K562 (cell line): Measurements from ENCODE around the gene WWOX. TPM values are rescaled to one million over a fixed set of nuclear protein-coding genes. Genes with fewer than 3 reads are reported as not detected.

ENCODE experiments used
- ATAC-seq: fragments of 200-7000 bp; cut with Tn5 transposase; 3 replicates; pipeline ENCODE4 v1.9.1; 2020; ENCODE audit warnings: moderate library complexity
- BruUV-seq: library from RNA; stranded (reverse); fragments of 400-500 nt; replicated peaks from 2 replicates; lab custom pipeline; 2021; lab: Mats Ljungman, UMichigan
- CTCF ChIA-PET: fragments of 300-600 bp; formaldehyde crosslinking; extraction: SDS; loops from one replicate; lab custom pipeline; 2021; ENCODE audit warnings: low intra/inter-chr PET ratio; lab: Yijun Ruan, JAX
- POLR2A ChIA-PET: fragments of 300-600, 350-650 bp; sonication (Branson Sonifier 250); formaldehyde crosslinking; extraction: SDS; loops from one replicate; lab custom pipeline; 2021; ENCODE audit warnings: antibody characterized with exemption, inconsistent platforms; lab: Yijun Ruan, JAX
- DNase-seq, 4 experiments: peaks; one replicate each; pipeline versions ENCODE4 v3.0.0 to v3.0.0-alpha.2; 2011 to 2018; ENCODE audit warnings: low spot score in 3 of 4, mixed read lengths in 3 of 4; ENCODE audit errors: extremely low read depth in 1 of 4
- FAIRE-seq: peaks from 2 replicates; lab custom pipeline; 2011; peaks lifted over from hg19 to GRCh38; lab: Jason Lieb, UNC
- H2AFZ ChIP-seq: 2 replicates; pipeline ENCODE4 v1.6.0; 2011; ENCODE audit warnings: low read depth, low read length, control low read depth, inconsistent platforms
- H3K27ac ChIP-seq: fragments of 200-600 bp; 3 replicates; pipeline ENCODE4 v1.8.0; 2011; ENCODE audit warnings: low read depth, mild to moderate bottlenecking, control low read depth, inconsistent platforms, low read length, moderate library complexity, mixed read lengths; ENCODE audit errors: extremely low read depth
- H3K27me3 ChIP-seq, 2 experiments: fragments of 300-600 bp in 1 of 2; 2 replicates in 1 of 2; 3 replicates in 1 of 2; pipeline versions ENCODE4 v1.6.0 to v1.8.0; 2011; ENCODE audit warnings: inconsistent platforms in 2 of 2, low read length in 2 of 2, mild to moderate bottlenecking in 1 of 2, mixed read lengths in 1 of 2, moderate library complexity in 1 of 2; ENCODE audit not compliant: control insufficient read depth in 2 of 2, insufficient read depth in 2 of 2
- H3K36me3 ChIP-seq: fragments of 300-600 bp; 3 replicates; pipeline ENCODE4 v1.8.0; 2011; ENCODE audit warnings: mild to moderate bottlenecking, low read length, inconsistent platforms; ENCODE audit not compliant: control insufficient read depth, insufficient read depth
- H3K4me1 ChIP-seq, 2 experiments: fragments of 200-600 bp in 1 of 2; replicated peaks in 1 of 2; 2 replicates in 1 of 2; 3 replicates in 1 of 2; pipeline versions ENCODE4 v1.5.1 to v1.8.0; 2011; ENCODE audit warnings: inconsistent platforms in 2 of 2, low read length in 2 of 2, mild to moderate bottlenecking in 1 of 2, mixed read lengths in 1 of 2, moderate library complexity in 1 of 2; ENCODE audit not compliant: control insufficient read depth in 2 of 2, insufficient read depth in 2 of 2
- H3K4me2 ChIP-seq: 2 replicates; pipeline ENCODE4 v1.6.1; 2011; ENCODE audit warnings: low read length, control low read depth, inconsistent platforms, mixed read lengths; ENCODE audit not compliant: insufficient read depth
- H3K4me3 ChIP-seq: fragments of 200-600 bp; sonication (generic), shearing (Covaris generic); 2 replicates; pipeline ENCODE4 v1.5.1; 2016; ENCODE audit warnings: control low read depth, inconsistent platforms
- H3K79me2 ChIP-seq: fragments of 200-600 bp; 3 replicates; pipeline ENCODE4 v1.8.0; 2011; ENCODE audit warnings: low read length, inconsistent platforms; ENCODE audit not compliant: control insufficient read depth, insufficient read depth
- H3K9ac ChIP-seq, 2 experiments: 2 replicates each; pipeline versions ENCODE4 v1.6.0 to v1.6.1; 2011; ENCODE audit warnings: low read depth in 2 of 2, low read length in 2 of 2, control low read depth in 1 of 2, inconsistent platforms in 1 of 2, mild to moderate bottlenecking in 1 of 2, mixed read lengths in 1 of 2; ENCODE audit not compliant: insufficient read depth in 1 of 2
- H3K9me1 ChIP-seq: one replicate; pipeline ENCODE4 v1.6.0; 2011; ENCODE audit warnings: inconsistent platforms, mild to moderate bottlenecking, low read length, moderate library complexity; ENCODE audit not compliant: control insufficient read depth, insufficient read depth
- H3K9me3 ChIP-seq: replicated peaks from 2 replicates; pipeline ENCODE4 v1.5.1; 2011; ENCODE audit warnings: low read depth, low read length, inconsistent platforms; ENCODE audit not compliant: control insufficient read depth, insufficient read depth
- H4K20me1 ChIP-seq: replicated peaks from 2 replicates; pipeline ENCODE4 v1.6.1; 2011; ENCODE audit warnings: low read length, inconsistent platforms, mixed read lengths; ENCODE audit not compliant: control insufficient read depth, insufficient read depth
- FUS ChIP-seq: fragments of 200-400 bp; formaldehyde crosslinking; optimal IDR thresholded peaks from 2 replicates; pipeline ENCODE3; 2017; ENCODE audit warnings: low read depth, low read length
- HBP1 ChIP-seq: fragments of 450-650 bp; formaldehyde crosslinking; IDR thresholded peaks from 2 replicates; pipeline ENCODE4 v1.4.0; 2022; ENCODE audit warnings: missing genetic modification characterization
- NRF1 ChIP-seq, 2 experiments: fragments of 450-650 bp; IDR thresholded peaks in 1 of 2; conservative IDR thresholded peaks in 1 of 2; 2 replicates each; pipeline ENCODE4 v1.6.1; 2014; ENCODE audit warnings: mild to moderate bottlenecking in 2 of 2
- PRPF4 ChIP-seq: fragments of 200-400 bp; formaldehyde crosslinking; IDR thresholded peaks from one replicate; pipeline ENCODE4 v1.6.1; 2017; ENCODE audit warnings: low read length, low read depth, mild to moderate bottlenecking; ENCODE audit not compliant: insufficient read depth, poor library complexity, severe bottlenecking
- RBBP5 ChIP-seq: fragments of 200-600 bp; sonication (generic); IDR thresholded peaks from 2 replicates; pipeline ENCODE4 v1.6.1; 2012; ENCODE audit warnings: borderline replicate concordance, mild to moderate bottlenecking, low read length, control low read depth, inconsistent platforms; ENCODE audit not compliant: insufficient read depth, poor library complexity, severe bottlenecking
- RFX5 ChIP-seq: IDR thresholded peaks from 2 replicates; pipeline ENCODE4 v1.6.1; 2011; ENCODE audit warnings: low read depth, mild to moderate bottlenecking, improper control_type of control experiment, low read length
- TCF7 ChIP-seq: sonication (generic); IDR thresholded peaks from 2 replicates; pipeline ENCODE4 v1.6.1; 2016; ENCODE audit warnings: antibody characterized with exemption, borderline replicate concordance
- TEAD2 ChIP-seq: fragments of 450-650 bp; IDR thresholded peaks from 2 replicates; pipeline ENCODE4 v1.6.1; 2016; ENCODE audit warnings: missing genetic modification characterization, control low read depth, missing compliant biosample characterization
- ZNF274 ChIP-seq: IDR thresholded peaks from 2 replicates; pipeline ENCODE4 v1.6.1; 2011; ENCODE audit warnings: low read depth, mild to moderate bottlenecking, low read length, moderate library complexity, borderline replicate concordance
- ZNF316 ChIP-seq: fragments of 450-650 bp; IDR thresholded peaks from 2 replicates; pipeline ENCODE4 v1.6.1; 2016
- ZNF785 ChIP-seq: fragments of 250-450 bp; sonication (Bioruptor Pico); IDR thresholded peaks from 2 replicates; pipeline ENCODE4 v1.4.0; 2020; ENCODE audit warnings: mild to moderate bottlenecking
- WGBS: fragments of 100-300 bp; shearing (Covaris generic); methylation state at CpG from one replicate; pipeline ENCODE4 v1.1.6; 2016; ENCODE audit warnings: low coverage, mixed read lengths; ENCODE audit not compliant: insufficient coverage; ENCODE audit errors: missing lambda C conversion rate; 5-methylcytosine and 5-hydroxymethylcytosine counted together
- in situ Hi-C: fragments of 300-500 bp; cut with MboI; formaldehyde crosslinking; loops from 4 replicates; pipeline ENCODE4 v1.15.0; 2018; ENCODE audit warnings: inconsistent platforms, mixed read lengths
- intact Hi-C: fragments of 100-400 bp; cut with micrococcal nuclease; formaldehyde crosslinking; loops from 2 replicates; pipeline ENCODE4 v1.14.2; 2022
- polyA plus RNA-seq, 8 experiments: library from polyadenylated mRNA; depleted of rRNA in 4 of 8; stranded (reverse) in 5 of 8; unstranded in 3 of 8; fragments of >200 nt; fragmentation: Nextera tagmentation in 2 of 8; fragmentation: Illumina TruSeq in 1 of 8; extraction: Ambion mirVana in 2 of 8; extraction: Trizol in 1 of 8; gene quantifications; 2 replicates each; pipeline versions ENCODE4 v1.2.1 to v1.2.3, GENCODE V29; 2011 to 2014; ENCODE audit warnings: inconsistent platforms in 1 of 8, missing spikeins in 1 of 8
- total RNA-seq, 7 experiments: library from RNA; depleted of rRNA in 6 of 7; stranded (reverse); fragments of >200 nt in 6 of 7; fragmentation: Illumina TruSeq in 2 of 7; extraction: Trizol in 2 of 7; gene quantifications; 2 replicates each; pipeline versions ENCODE4 v1.2.1 to v1.2.3, GENCODE V29; 2011 to 2021; ENCODE audit warnings: low replicate concordance in 1 of 7
- TF ChIP-seq, protein P1 (sequence below): fragments of 250-450 bp; sonication (Bioruptor Pico); IDR thresholded peaks from 2 replicates; pipeline ENCODE4 v1.9.0; 2021; ENCODE audit warnings: mild to moderate bottlenecking, inconsistent platforms

The WWOX gene
- total and polyA plus RNA-seq, 9 of the 15 experiments (the other 6 are each of a cell fraction or from before 2014, with no cell fraction given), result 1.6 to 22.7 (median 8.1) TPM

DNA sequence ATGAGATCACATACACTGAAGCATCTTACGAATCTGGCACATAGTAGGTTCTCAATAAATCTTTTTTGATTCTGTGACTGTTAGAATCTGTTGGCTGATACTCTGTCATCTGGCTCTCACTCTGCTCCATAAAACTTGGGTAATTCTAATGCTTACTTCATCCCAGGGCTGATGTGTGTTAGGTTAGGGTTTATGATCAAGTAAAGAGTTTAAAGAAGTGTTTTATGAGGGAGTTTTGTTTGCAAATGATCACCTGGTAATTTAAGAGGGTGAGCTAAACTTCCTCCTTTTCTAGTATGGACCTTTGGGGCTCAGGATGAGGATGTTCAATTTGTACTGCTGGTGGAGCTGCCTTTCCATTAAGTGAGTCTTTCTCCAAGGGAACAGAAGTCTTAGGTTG lies 364.1 kb downstream of the WWOX start:
- ChIA-PET POLR2A (interaction anchor here (1.2 kb wide), 1 partner anchor 14 kb away, joined by 3 read pairs; no protein-coding TSS in a partner anchor), CTCF (no interaction called here)
- intact Hi-C loops (loop anchor here (10.0 kb wide), 1 partner anchor 229 kb away; no protein-coding TSS in a partner anchor), in situ Hi-C loops (no loop called here)
- Histone ChIP-seq H3K4me2 (no peak overlapping the region), H3K4me1 (no peaks in the 10 kb centered on the region), H3K36me3 (no peaks in the 10 kb centered on the region), H2AFZ (no peak overlapping the region), H3K9ac (no peak overlapping the region), H3K27me3 (peaks cover 13 to 14% of the 10 kb centered on the region in 2 experiments), H3K27ac (no peak overlapping the region), H3K9me3 (no peaks in the 10 kb centered on the region), H4K20me1 (0 out of 2 replicates have a peak, but pooled peaks cover 5% of the 10 kb centered on the region), H3K79me2 (no peaks in the 10 kb centered on the region), H3K9me1 (no peaks in the 10 kb centered on the region), H3K4me3 (no peak overlapping the region)
- ATAC-seq (no peak), FAIRE-seq (no peak), DNase-seq (no peak)
- TF ChIP-seq ZNF316, result no peak
- TF ChIP-seq NRF1 (conservative IDR thresholded peaks at IDR 0.05 in 1 of 2, IDR thresholded peaks at IDR 0.05 in 1 of 2), result no peak
- no peak for TF ChIP-seq TEAD2
- no peak for TF ChIP-seq PRPF4
- no peak for TF ChIP-seq RFX5
- no peak for TF ChIP-seq FUS
- TF ChIP-seq RBBP5, result no peak
- no peak for TF ChIP-seq HBP1 (CRISPR knock-in tag)
- TF ChIP-seq, protein P1, sequence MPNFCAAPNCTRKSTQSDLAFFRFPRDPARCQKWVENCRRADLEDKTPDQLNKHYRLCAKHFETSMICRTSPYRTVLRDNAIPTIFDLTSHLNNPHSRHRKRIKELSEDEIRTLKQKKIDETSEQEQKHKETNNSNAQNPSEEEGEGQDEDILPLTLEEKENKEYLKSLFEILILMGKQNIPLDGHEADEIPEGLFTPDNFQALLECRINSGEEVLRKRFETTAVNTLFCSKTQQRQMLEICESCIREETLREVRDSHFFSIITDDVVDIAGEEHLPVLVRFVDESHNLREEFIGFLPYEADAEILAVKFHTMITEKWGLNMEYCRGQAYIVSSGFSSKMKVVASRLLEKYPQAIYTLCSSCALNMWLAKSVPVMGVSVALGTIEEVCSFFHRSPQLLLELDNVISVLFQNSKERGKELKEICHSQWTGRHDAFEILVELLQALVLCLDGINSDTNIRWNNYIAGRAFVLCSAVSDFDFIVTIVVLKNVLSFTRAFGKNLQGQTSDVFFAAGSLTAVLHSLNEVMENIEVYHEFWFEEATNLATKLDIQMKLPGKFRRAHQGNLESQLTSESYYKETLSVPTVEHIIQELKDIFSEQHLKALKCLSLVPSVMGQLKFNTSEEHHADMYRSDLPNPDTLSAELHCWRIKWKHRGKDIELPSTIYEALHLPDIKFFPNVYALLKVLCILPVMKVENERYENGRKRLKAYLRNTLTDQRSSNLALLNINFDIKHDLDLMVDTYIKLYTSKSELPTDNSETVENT (CRISPR knock-in tag), result no peak
- no peak for TF ChIP-seq ZNF785 (CRISPR knock-in tag)
- TF ChIP-seq TCF7, result no peak
- TF ChIP-seq ZNF274, result no peak
- WGBS, result 0% methylated on average over 1 of the region's 1 CpG
- BruUV-seq, result no TSS peak
